ENCODE data around the gene CCDC154.
A peak's percentile ranks its signal among the peaks of the same experiment; 100 is the strongest.

The CCDC154 gene

GRCh38 chr16:1443980-1444729 is at the start of gene CCDC154:
TSS of gene CCDC154 (minus strand) at chr16:1444556. CDS start at chr16:1444322, 234 bp downstream.
- Histone ChIP-seq H3K4me3 (ENCODE audit: low read length, poor library complexity, severe bottlenecking) (no peak within 1 kb of the TSS), H3K4me1 (ENCODE audit: insufficient read depth, low read length, poor library complexity, severe bottlenecking) (no peaks in the 10 kb centered on the region), H3K4me2 (ENCODE audit: low read depth, low read length, poor library complexity, severe bottlenecking) (no peak within 1 kb of the TSS), H3K36me3 (ENCODE audit: insufficient read depth, low read length) (no peaks in the 10 kb centered on the region), H3K27me3 (ENCODE audit: insufficient read depth, low read length, poor library complexity, severe bottlenecking) (no peaks in the 10 kb centered on the region), H3K9ac (ENCODE audit: low read depth, low read length, poor library complexity, severe bottlenecking) (no peak within 1 kb of the TSS), H2AFZ (ENCODE audit: low read length) (no peak within 1 kb of the TSS), H3K9me3 (ENCODE audit: insufficient read depth, low read depth, low read length) (no peaks in the 10 kb centered on the region), H3F3A (ENCODE audit: low read depth) (no peaks in the 10 kb centered on the region), H3K9me2 (replicated peaks; ENCODE audit: low read depth, low read length) (no peaks in the 10 kb centered on the region), H4K20me1 (ENCODE audit: insufficient read depth, low read length, poor library complexity, severe bottlenecking) (no peaks in the 10 kb centered on the region), H3K79me2 (ENCODE audit: insufficient read depth, low read length) (no peaks in the 10 kb centered on the region)
- no peak for TF ChIP-seq EZH2phosphoT487 (IDR thresholded peaks at IDR 0.05; ENCODE audit: borderline replicate concordance)
- no peak for TF ChIP-seq CTCF (conservative IDR thresholded peaks at IDR 0.05; ENCODE audit: low read length)

GRCh38 chr16:1493746-1494094 is 49.4 kb upstream of the CCDC154 start:
- Histone ChIP-seq H3K9me3 (ENCODE audit: insufficient read depth, low read depth, low read length) (no peaks in the 10 kb centered on the region), H3K4me3 (ENCODE audit: low read length, poor library complexity, severe bottlenecking) (peak overlapping the region; percentile 76), H3K27me3 (ENCODE audit: insufficient read depth, low read length, poor library complexity, severe bottlenecking) (no peaks in the 10 kb centered on the region), H3K9me2 (replicated peaks; ENCODE audit: low read depth, low read length) (no peaks in the 10 kb centered on the region), H3K36me3 (ENCODE audit: insufficient read depth, low read length) (no peaks in the 10 kb centered on the region), H3F3A (ENCODE audit: low read depth) (no peaks in the 10 kb centered on the region), H3K79me2 (ENCODE audit: insufficient read depth, low read length) (peaks cover 23% of the 10 kb centered on the region), H3K4me2 (ENCODE audit: low read depth, low read length, poor library complexity, severe bottlenecking) (peak overlapping the region; percentile 75), H4K20me1 (ENCODE audit: insufficient read depth, low read length, poor library complexity, severe bottlenecking) (no peaks in the 10 kb centered on the region), H2AFZ (ENCODE audit: low read length) (peak overlapping the region; percentile 88; the same call in 1 of the 2 replicates), H3K9ac (ENCODE audit: low read depth, low read length, poor library complexity, severe bottlenecking) (peak overlapping the region; percentile 84), H3K4me1 (ENCODE audit: insufficient read depth, low read length, poor library complexity, severe bottlenecking) (peaks cover 5% of the 10 kb centered on the region)
- TF ChIP-seq CTCF (conservative IDR thresholded peaks at IDR 0.05; ENCODE audit: low read length) (no peak), EZH2phosphoT487 (IDR thresholded peaks at IDR 0.05; ENCODE audit: borderline replicate concordance) (no peak)

DNA sequence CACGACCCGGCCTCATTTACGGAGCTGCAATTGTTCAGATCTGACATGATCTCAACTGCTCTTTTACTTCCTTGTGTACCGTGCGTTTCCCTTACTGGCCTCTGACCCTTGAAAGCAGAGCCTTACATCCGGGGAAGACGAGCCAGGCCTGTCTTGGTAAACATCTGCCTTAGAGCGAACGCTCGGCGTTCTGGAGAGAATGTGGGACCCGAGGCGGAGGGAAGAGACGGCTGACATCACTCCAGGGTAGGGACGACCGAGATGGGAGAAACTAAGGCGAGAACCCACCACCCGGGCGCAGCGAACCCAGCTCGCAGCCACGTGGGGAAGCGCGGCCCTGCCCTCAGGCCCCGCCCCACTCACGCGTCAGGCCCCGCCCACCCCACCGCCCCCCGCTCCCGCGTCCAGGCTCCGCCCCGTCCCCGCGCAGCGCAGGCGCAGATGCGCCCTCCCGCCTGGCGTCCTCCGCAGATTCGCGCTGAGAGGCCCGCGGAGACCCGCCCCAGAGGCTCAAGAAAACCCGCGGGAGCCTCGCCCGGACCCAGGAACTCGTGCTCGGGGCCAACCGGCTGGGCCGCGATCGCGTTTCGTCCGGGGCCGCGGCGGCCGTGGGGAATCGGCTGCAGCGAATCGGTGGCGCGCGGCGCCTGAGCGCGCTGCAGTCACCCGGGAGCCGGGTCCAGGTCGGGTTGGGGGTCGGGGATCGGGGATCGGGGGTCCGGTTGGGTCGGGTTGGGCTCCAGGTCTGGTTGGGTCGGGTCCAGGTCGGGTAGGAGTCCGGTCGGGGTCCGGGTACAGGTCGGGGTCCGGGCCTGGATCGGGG is 48.8 kb upstream of the CCDC154 start, which contains the start of gene TELO2:
TELO2 (plus strand) TSS at position 438 of the 823 bp plus-strand sequence. CDS start 922 bp downstream, outside the sequence.
- Histone ChIP-seq H4K20me1 (ENCODE audit: insufficient read depth, low read length, poor library complexity, severe bottlenecking) (no peaks in the 10 kb centered on the region), H3K36me3 (ENCODE audit: insufficient read depth, low read length) (no peaks in the 10 kb centered on the region), H2AFZ (ENCODE audit: low read length) (peak within 1 kb of the TSS; percentile 94), H3K9me2 (replicated peaks; ENCODE audit: low read depth, low read length) (no peaks in the 10 kb centered on the region), H3K9me3 (ENCODE audit: insufficient read depth, low read depth, low read length) (no peaks in the 10 kb centered on the region), H3K4me2 (ENCODE audit: low read depth, low read length, poor library complexity, severe bottlenecking) (peak within 1 kb of the TSS; percentile 94), H3K9ac (ENCODE audit: low read depth, low read length, poor library complexity, severe bottlenecking) (peak within 1 kb of the TSS; percentile 84), H3K79me2 (ENCODE audit: insufficient read depth, low read length) (peaks cover 23% of the 10 kb centered on the region), H3K4me3 (ENCODE audit: low read length, poor library complexity, severe bottlenecking) (peak within 1 kb of the TSS; percentile 76), H3K4me1 (ENCODE audit: insufficient read depth, low read length, poor library complexity, severe bottlenecking) (peaks cover 5% of the 10 kb centered on the region), H3F3A (ENCODE audit: low read depth) (no peaks in the 10 kb centered on the region), H3K27me3 (ENCODE audit: insufficient read depth, low read length, poor library complexity, severe bottlenecking) (no peaks in the 10 kb centered on the region)
- TF ChIP-seq CTCF (conservative IDR thresholded peaks at IDR 0.05; ENCODE audit: low read length) (no peak), EZH2phosphoT487 (IDR thresholded peaks at IDR 0.05; ENCODE audit: borderline replicate concordance) (no peak)

Measured in Loucy (cell line).